ENCODE data around the gene LINC00305.

Gene LINC00305

DNA sequence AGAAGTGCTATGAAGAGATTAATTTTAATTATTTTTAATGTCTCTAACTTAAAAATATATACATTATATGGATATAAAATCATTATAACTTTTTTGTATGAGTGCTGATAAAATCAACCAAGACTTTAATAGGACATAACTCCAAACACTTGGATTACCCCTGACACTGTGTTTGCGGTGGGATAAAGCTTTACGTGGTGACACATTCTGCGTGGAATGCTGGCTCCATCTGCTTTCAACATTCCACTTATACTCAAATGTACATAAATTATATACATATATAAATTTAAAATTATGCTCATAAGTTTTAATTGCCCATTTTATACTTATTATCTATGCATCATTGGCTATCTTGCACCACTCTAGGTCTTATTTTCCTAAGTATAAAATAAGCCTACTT is 30.5 kb downstream of the LINC00305 start:
- DNase-seq: no peak
- in situ Hi-C loops (cut with MboI; ENCODE audit: low pct_unique_long_range_greater_than_20kb, low sequenced_read_pairs): no loop called here

GRCh38 chr18:64116571-64117175 is 32.2 kb downstream of the LINC00305 start:
- DNase-seq: no peak
- in situ Hi-C loops (cut with MboI; ENCODE audit: low pct_unique_long_range_greater_than_20kb, low sequenced_read_pairs): no loop called here

GRCh38 chr18:64115881-64116280 is 33.0 kb downstream of the LINC00305 start:
- in situ Hi-C loops (cut with MboI; ENCODE audit: low pct_unique_long_range_greater_than_20kb, low sequenced_read_pairs): no loop called here
- no peak for DNase-seq

GRCh38 chr18:64111950-64112349 is 36.9 kb downstream of the LINC00305 start:
- no peak for DNase-seq
- in situ Hi-C loops (cut with MboI; ENCODE audit: low pct_unique_long_range_greater_than_20kb, low sequenced_read_pairs): no loop called here

DNA sequence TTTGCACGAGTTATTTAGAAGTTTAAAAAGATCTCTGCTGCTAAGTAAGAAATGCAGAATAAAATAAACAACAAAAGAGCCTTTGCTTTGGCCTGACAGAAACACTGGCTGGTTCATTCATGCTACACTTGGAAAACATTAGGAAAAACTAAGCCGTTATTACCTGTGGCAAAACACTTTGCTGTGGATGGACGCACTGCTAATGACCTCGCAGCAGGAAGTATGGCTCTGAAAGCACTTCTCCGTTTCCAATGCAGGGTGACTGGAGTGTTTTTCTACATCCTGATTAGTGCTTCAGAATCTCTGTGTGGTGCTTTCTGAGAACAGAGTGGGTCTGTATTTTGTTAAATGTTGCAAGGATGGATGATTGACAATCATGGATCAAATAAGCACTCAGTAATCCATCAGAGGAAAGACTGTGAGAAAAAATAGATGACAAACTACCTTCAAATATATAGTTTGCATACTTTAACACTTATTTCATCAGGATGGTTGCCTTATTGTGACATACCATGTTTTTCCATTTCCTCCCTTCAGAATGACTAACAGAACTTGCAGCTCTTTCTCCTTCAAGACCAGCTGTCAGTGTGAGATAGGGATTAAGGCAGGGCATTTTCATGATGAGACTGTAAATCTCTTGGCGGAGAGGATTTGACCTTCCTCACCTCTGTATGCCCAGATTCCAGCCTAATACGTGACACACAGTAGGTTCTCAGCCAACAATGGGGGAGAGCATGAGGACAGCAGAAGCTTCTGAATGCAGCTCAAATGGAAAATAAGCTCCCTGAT is 38.0 kb downstream of the LINC00305 start:
- DNase-seq: no peak

DNA sequence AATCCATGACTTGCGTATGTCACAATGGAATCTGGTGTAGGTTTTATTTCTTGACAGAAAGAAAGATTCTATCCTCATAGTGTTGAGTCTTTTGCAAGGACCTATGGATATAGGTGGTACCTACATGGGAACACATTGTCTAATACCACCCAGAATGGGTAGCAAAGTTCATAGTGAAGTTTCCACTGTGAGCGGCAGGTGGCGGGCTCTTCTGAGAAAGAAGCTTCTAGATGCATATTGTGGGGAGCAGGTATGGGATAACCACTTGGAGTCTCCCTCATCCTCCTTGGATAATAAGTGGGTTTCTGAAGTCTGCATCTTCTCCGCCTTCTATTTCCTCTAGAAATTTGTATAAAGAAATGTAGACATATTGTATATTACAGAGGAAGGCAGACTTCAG is 44.9 kb downstream of the LINC00305 start:
- DNase-seq: no peak
- in situ Hi-C loops (cut with MboI; ENCODE audit: low pct_unique_long_range_greater_than_20kb, low sequenced_read_pairs): no loop called here

More for the DNA sequence above, 38.0 kb downstream of the LINC00305 start:
- in situ Hi-C loops (cut with MboI; ENCODE audit: low pct_unique_long_range_greater_than_20kb, low sequenced_read_pairs): no loop called here

DNA sequence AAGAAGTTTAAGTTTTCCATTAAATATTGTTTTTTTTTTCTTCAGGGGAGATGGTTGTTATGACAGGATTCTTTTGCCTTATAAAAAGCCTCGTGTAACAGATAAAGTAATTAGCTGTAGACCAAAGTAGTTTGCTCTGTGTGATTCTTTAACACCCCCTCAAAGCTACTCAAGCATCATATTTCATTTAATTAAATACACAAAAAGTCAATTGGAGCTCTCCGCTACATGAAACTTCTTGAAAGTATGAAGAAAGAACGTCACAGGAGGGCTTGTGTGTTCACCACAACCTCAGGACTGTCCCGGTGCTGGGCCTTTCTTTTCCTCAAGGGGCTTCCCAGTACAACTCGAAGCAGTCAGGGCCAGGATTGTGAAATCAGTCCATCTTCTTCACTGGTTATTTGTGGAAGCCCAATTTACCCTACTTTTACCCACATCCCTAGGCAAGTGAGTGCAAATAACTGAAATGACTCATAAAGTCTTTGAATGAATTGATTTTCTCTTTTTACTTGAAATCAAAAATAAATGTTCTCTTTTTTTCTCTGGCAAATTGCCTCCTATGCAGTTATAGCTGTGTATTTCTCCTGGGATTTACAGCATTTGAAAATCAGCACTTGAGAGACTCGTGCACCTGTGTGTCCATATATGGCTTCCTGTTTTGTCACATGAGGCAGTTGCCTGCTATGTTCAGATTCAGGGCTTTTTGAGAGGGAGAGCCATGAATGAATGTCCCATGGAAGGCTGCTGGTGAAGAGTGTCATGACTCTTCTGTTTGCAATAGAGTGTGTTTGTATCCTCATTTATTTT is 48.6 kb downstream of the LINC00305 start:
- DNase-seq: no peak
- in situ Hi-C loops (cut with MboI; ENCODE audit: low pct_unique_long_range_greater_than_20kb, low sequenced_read_pairs): no loop called here

DNA sequence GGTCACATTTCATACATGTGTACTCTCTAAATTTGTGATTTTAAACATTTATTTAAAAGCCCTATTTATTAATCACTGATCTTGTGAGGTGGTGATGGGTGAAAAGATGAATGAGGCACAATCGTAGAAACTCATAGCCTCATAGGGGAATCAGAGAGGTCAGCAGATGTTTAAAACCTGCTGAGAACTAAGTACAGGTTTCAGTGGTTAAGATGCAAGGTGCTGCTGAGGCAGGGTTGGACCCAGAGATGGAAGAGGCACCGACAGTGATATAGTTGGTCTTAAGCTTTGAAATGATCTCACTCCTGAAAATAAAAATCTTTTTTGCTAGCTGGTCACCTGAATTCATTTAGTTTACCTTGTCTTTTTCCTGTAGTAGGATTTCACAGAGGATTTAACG is 49.6 kb downstream of the LINC00305 start:
- in situ Hi-C loops (cut with MboI; ENCODE audit: low pct_unique_long_range_greater_than_20kb, low sequenced_read_pairs): no loop called here
- DNase-seq: no peak

- DNase-seq: no peak
- in situ Hi-C loops (cut with MboI; ENCODE audit: low pct_unique_long_range_greater_than_20kb, low sequenced_read_pairs): no loop called here
Measured at GRCh38 chr18:64097497-64097896, 51.4 kb downstream of the LINC00305 start.

GRCh38 chr18:64095056-64095455 is 53.8 kb downstream of the LINC00305 start:
- no peak for DNase-seq
- in situ Hi-C loops (cut with MboI; ENCODE audit: low pct_unique_long_range_greater_than_20kb, low sequenced_read_pairs): no loop called here

DNA sequence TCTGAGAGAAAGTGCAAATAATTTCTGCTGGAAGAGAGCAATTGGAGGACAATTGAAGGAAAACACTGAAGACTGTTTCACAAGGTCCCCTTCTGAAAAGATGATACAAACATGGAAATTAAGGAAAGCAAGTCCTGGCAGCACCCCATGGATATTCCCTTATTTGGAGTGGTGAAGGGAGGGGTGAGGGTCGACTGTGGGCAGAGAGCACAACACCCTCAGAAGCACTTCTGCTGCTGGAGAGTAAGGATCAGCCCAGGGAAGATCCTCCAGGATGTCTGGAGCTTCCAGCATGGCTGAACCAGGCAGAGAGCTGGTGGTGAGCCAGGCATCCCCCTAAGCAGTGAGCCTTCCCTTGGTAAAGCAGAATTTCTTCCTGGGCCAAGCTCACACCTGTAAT is 54.7 kb downstream of the LINC00305 start:
- no peak for DNase-seq

GRCh38 chr18:64091526-64091925 is 57.4 kb downstream of the LINC00305 start:
- DNase-seq: no peak
- in situ Hi-C loops (cut with MboI; ENCODE audit: low pct_unique_long_range_greater_than_20kb, low sequenced_read_pairs): no loop called here

More for the DNA sequence above, 54.7 kb downstream of the LINC00305 start:
- in situ Hi-C loops (cut with MboI; ENCODE audit: low pct_unique_long_range_greater_than_20kb, low sequenced_read_pairs): no loop called here

DNA sequence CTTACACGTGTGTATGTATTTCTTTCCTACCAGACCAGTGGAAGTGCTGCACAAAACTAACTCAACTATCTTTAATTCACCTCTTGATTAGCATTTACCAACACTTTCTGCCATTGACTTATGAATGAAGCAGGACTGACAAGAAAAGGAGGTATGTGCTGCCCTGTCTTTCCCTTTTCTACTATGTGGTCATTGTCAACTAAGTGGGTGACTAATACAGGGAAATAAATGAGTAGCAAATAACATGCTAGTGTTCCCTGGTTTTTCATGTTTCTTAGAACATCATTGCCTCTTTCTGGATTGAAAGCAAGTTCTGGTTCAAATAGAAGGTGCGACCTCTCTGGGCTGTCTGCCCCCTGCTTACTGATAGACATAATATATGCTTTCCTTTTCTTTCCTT is 58.0 kb downstream of the LINC00305 start:
- DNase-seq: no peak
- in situ Hi-C loops (cut with MboI; ENCODE audit: low pct_unique_long_range_greater_than_20kb, low sequenced_read_pairs): no loop called here

GRCh38 chr18:64083916-64084315 is 65.0 kb downstream of the LINC00305 start:
- in situ Hi-C loops (cut with MboI; ENCODE audit: low pct_unique_long_range_greater_than_20kb, low sequenced_read_pairs): no loop called here
- DNase-seq: no peak

- no peak for DNase-seq
- in situ Hi-C loops (cut with MboI; ENCODE audit: low pct_unique_long_range_greater_than_20kb, low sequenced_read_pairs): no loop called here
Measured at GRCh38 chr18:64082513-64082912, 66.4 kb downstream of the LINC00305 start.

GRCh38 chr18:64082054-64082453 is 66.8 kb downstream of the LINC00305 start:
- in situ Hi-C loops (cut with MboI; ENCODE audit: low pct_unique_long_range_greater_than_20kb, low sequenced_read_pairs): no loop called here
- no peak for DNase-seq

- in situ Hi-C loops (cut with MboI; ENCODE audit: low pct_unique_long_range_greater_than_20kb, low sequenced_read_pairs): no loop called here
Measured at GRCh38 chr18:64073971-64074370, 74.9 kb downstream of the LINC00305 start.

DNA sequence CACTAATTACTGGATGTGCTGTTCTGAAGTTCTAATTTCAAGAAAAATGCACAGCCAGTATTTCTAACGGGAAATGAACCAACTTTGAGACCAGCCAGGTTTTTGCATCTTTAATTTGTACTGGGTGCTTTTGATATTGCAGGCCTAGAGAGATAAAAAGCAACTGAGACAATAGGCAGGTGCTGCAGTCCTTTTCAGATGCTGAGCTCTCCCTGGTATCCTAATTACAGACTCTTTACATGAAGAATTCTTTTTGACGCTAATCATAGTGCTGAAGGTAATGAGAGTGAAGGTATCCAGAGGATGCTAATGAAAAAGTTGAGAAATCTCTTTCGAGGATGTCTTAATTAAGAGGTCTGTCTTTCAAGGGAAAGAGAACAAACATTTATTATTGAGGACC is 93.9 kb downstream of the LINC00305 start:
- in situ Hi-C loops (cut with MboI; ENCODE audit: low pct_unique_long_range_greater_than_20kb, low sequenced_read_pairs): no loop called here

More at GRCh38 chr18:64073971-64074370, 74.9 kb downstream of the LINC00305 start:
- DNase-seq: no peak

DNA sequence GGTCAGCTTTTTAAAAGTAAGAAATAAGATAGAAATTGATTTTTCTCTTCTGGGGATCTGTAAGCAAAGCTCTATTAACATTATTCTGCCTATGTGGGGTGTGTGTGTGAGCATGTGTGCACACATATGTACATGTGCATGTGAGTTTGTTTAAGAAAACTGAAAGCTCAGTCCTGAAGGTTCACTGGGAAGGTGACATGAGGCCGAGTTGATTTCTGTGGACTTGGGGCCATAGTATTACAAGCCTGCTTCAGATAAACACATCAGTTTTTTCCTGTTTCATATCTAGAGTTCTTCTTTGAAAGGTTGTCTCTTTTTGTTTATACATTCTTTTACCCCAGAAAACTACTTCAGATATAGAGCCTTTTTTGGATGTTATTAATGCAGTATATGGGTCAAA is 95.6 kb downstream of the LINC00305 start:
- no peak for DNase-seq
- in situ Hi-C loops (cut with MboI; ENCODE audit: low pct_unique_long_range_greater_than_20kb, low sequenced_read_pairs): no loop called here

More for the DNA sequence above, 93.9 kb downstream of the LINC00305 start:
- DNase-seq: no peak

GRCh38 chr18:64052772-64053171 is 96.1 kb downstream of the LINC00305 start:
- in situ Hi-C loops (cut with MboI; ENCODE audit: low pct_unique_long_range_greater_than_20kb, low sequenced_read_pairs): no loop called here
- no peak for DNase-seq
